CD4-positive, alpha-beta T cell (primary cell): ENCODE data around the gene HTD2. TPM values are rescaled to one million over a fixed set of nuclear protein-coding genes. Genes with fewer than 3 reads are reported as not detected.

ENCODE experiments used
- ATAC-seq: fragments of 200-7000 bp; cut with Tn5 transposase; one replicate; pipeline ENCODE4 v1.10.0; 2022; ENCODE audit warnings: mild to moderate bottlenecking; ENCODE audit not compliant: poor library complexity
- CTCF ChIA-PET: fragments of 350-600 bp; sonication (Branson Sonifier 250); formaldehyde crosslinking; loops from one replicate; lab custom pipeline; 2021; ENCODE audit warnings: antibody characterized with exemption, inconsistent platforms; lab: Charles Lee
- POLR2A ChIA-PET: fragments of 350-600 bp; sonication (Branson Sonifier 250); formaldehyde crosslinking; loops from one replicate; lab custom pipeline; 2021; ENCODE audit warnings: antibody characterized with exemption, inconsistent platforms; lab: Charles Lee
- DNase-seq, 14 experiments: peaks; one replicate each; pipeline ENCODE4 v3.0.0-alpha.2; 2013 to 2020; ENCODE audit warnings: mixed read lengths in 2 of 14
- H3K27ac ChIP-seq, 2 donors: one replicate each; pipeline versions ENCODE4 v1.5.1 to v1.7.0; 2013; ENCODE audit warnings: low read length in 2 of 2, low read depth in 1 of 2, mild to moderate bottlenecking in 1 of 2
- H3K27me3 ChIP-seq, 2 experiments: 1 replicate in 1 of 2; 2 replicates in 1 of 2; pipeline versions ENCODE4 v1.6.1 to v1.7.0; 2013; ENCODE audit warnings: low read length in 2 of 2, control low read depth in 1 of 2, mild to moderate bottlenecking in 1 of 2, moderate library complexity in 1 of 2; ENCODE audit not compliant: insufficient read depth in 2 of 2, control insufficient read depth in 1 of 2
- H3K36me3 ChIP-seq: one replicate; pipeline ENCODE4 v1.6.1; 2013; ENCODE audit warnings: low read length, control low read depth; ENCODE audit not compliant: insufficient read depth
- H3K4me1 ChIP-seq: one replicate; pipeline ENCODE4 v1.6.1; 2013; ENCODE audit warnings: low read length, control low read depth; ENCODE audit not compliant: insufficient read depth
- H3K4me3 ChIP-seq: one replicate; pipeline ENCODE4 v1.5.1; 2013; ENCODE audit warnings: mild to moderate bottlenecking, low read length, moderate library complexity
- H3K9me3 ChIP-seq, 2 experiments: 1 replicate in 1 of 2; 2 replicates in 1 of 2; pipeline versions ENCODE4 v1.6.1 to v1.7.0; 2013; ENCODE audit warnings: low read length in 2 of 2, mild to moderate bottlenecking in 2 of 2, control low read depth in 1 of 2, moderate library complexity in 1 of 2; ENCODE audit not compliant: control insufficient read depth in 1 of 2, insufficient read depth in 1 of 2
- H3K27ac Mint-ChIP-seq: one replicate; pipeline ENCODE4 v1.8.0; 2020; ENCODE audit warnings: mixed read lengths
- H3K27me3 Mint-ChIP-seq: one replicate; pipeline ENCODE4 v1.8.0; 2021; ENCODE audit warnings: mixed read lengths
- H3K36me3 Mint-ChIP-seq: one replicate; pipeline ENCODE4 v1.8.0; 2021; ENCODE audit warnings: low read depth, mixed read lengths
- H3K4me1 Mint-ChIP-seq: one replicate; pipeline ENCODE4 v1.8.0; 2021; ENCODE audit warnings: low read depth, mixed read lengths
- H3K4me3 Mint-ChIP-seq: one replicate; pipeline ENCODE4 v1.8.0; 2020; ENCODE audit warnings: mild to moderate bottlenecking, mixed read lengths
- H3K9me3 Mint-ChIP-seq: one replicate; pipeline ENCODE4 v1.8.0; 2020; ENCODE audit warnings: mixed read lengths
- CTCF ChIP-seq: fragments of 200-600 bp; IDR thresholded peaks from one replicate; pipeline ENCODE4 v1.8.0; 2022; ENCODE audit warnings: antibody characterized with exemption, mild to moderate bottlenecking
- intact Hi-C, 2 experiments: fragments of 100-400 bp; cut with DNase I in 1 of 2; cut with micrococcal nuclease in 1 of 2; formaldehyde crosslinking; loops; one replicate each; pipeline versions ENCODE4 v1.15.1 to v1.9.0; 2023 to 2025; cut with DNase I, micrococcal nuclease
- total RNA-seq, 174 experiments: library from RNA in 2 of 174; stranded (reverse) in 2 of 174; gene quantifications; one replicate each; pipeline ENCODE4 v1.2.3 and lab custom pipeline; 2021 to 2026

HTD2 gene
- total RNA-seq, 2 experiments from 2014 or later = 7.2 to 7.3 TPM

- ChIA-PET CTCF (interaction anchor here (0.6 to 1.1 kb wide), 2 partner anchors 166 to 341 kb away, joined by 3 to 5 read pairs; partner anchors contain the start of gene KCTD6), POLR2A (interaction anchor here (0.8 kb wide), 1 partner anchor 19 kb away, joined by 3 read pairs; the partner anchor contains the start of gene HTD2)
- DNase-seq (no peak), ATAC-seq (no peak)
- H3K4me3 Mint-ChIP-seq = no peak overlapping the region
- H3K27ac Mint-ChIP-seq = peak overlapping the region; percentile 81
- H3K27me3 ChIP-seq = no peaks in the 10 kb centered on the region
- H3K27me3 Mint-ChIP-seq = no peaks in the 10 kb centered on the region
- TF ChIP-seq CTCF = no peak
- H3K27ac ChIP-seq = no peak overlapping the region
- H3K9me3 Mint-ChIP-seq = no peaks in the 10 kb centered on the region
- H3K4me1 Mint-ChIP-seq = peaks cover 14% of the 10 kb centered on the region
- intact Hi-C loops = no loop called here
- H3K9me3 ChIP-seq = no peaks in the 10 kb centered on the region
- peaks cover 5% of the 10 kb centered on the region for H3K36me3 Mint-ChIP-seq
- no peak overlapping the region for H3K4me3 ChIP-seq
- H3K4me1 ChIP-seq = peaks cover 9% of the 10 kb centered on the region
- no peaks in the 10 kb centered on the region for H3K36me3 ChIP-seq
Observed at GRCh38 chr3:58325525-58325992, 19.2 kb downstream of the HTD2 start.

GRCh38 chr3:58326267-58326900, 20.1 kb downstream of the HTD2 start:
- ATAC-seq (no peak), DNase-seq (no peak)
- Mint-ChIP-seq H3K36me3 (no peaks in the 10 kb centered on the region), H3K4me3 (no peak overlapping the region), H3K4me1 (peaks cover 14% of the 10 kb centered on the region), H3K27ac (peak overlapping the region; percentile 14), H3K9me3 (no peaks in the 10 kb centered on the region), H3K27me3 (no peaks in the 10 kb centered on the region)
- Histone ChIP-seq H3K4me1 (peaks cover 9% of the 10 kb centered on the region), H3K4me3 (no peak overlapping the region), H3K9me3 (no peaks in the 10 kb centered on the region), H3K27me3 (no peaks in the 10 kb centered on the region), H3K27ac (no peak overlapping the region), H3K36me3 (no peaks in the 10 kb centered on the region)
- ChIA-PET POLR2A (interaction anchor here (1.1 kb wide), 1 partner anchor 9 kb away, joined by 3 read pairs; no protein-coding TSS in a partner anchor), CTCF (no interaction called here)
- intact Hi-C loops = no loop called here
- no peak for TF ChIP-seq CTCF

- peaks cover 22% of the 10 kb centered on the region for H3K4me1 ChIP-seq
- H3K36me3 ChIP-seq = no peaks in the 10 kb centered on the region
- H3K27me3 ChIP-seq = no peaks in the 10 kb centered on the region
- H3K4me3 Mint-ChIP-seq = no peak overlapping the region
- CTCF ChIA-PET = interaction anchor here (1.4 to 1.6 kb wide), 2 partner anchors 23 to 162 kb away, joined by 3 to 5 read pairs; partner anchors contain the start of genes HTD2, KCTD6 and RPP14
- H3K4me1 Mint-ChIP-seq = peaks cover 26% of the 10 kb centered on the region
- H3K36me3 Mint-ChIP-seq = peaks cover 6% of the 10 kb centered on the region
- H3K9me3 ChIP-seq = no peaks in the 10 kb centered on the region
- no peak for TF ChIP-seq CTCF
- H3K27me3 Mint-ChIP-seq = no peaks in the 10 kb centered on the region
- H3K27ac ChIP-seq = no peak overlapping the region
- POLR2A ChIA-PET = no interaction called here
- DNase-seq = no peak
- H3K9me3 Mint-ChIP-seq = no peaks in the 10 kb centered on the region
- intact Hi-C loops = no loop called here
- no peak for ATAC-seq
- H3K4me3 ChIP-seq = no peak overlapping the region
- no peak overlapping the region for H3K27ac Mint-ChIP-seq
Observed at GRCh38 chr3:58329150-58329921, 23.0 kb downstream of the HTD2 start.
